ENCODE data around the gene TMEM184C.

Gene TMEM184C

GRCh38 chr4:147581606-147582350 is 35.4 kb upstream of the TMEM184C start:
- Histone ChIP-seq H3K27me3 (ENCODE audit: insufficient read depth, low read length, poor library complexity, severe bottlenecking) (no peaks in the 10 kb centered on the region), H3K79me2 (ENCODE audit: insufficient read depth, low read length) (no peaks in the 10 kb centered on the region), H3K9ac (ENCODE audit: low read depth, low read length, poor library complexity, severe bottlenecking) (no peak overlapping the region), H3K4me3 (ENCODE audit: low read length, poor library complexity, severe bottlenecking) (no peak overlapping the region), H3K9me3 (ENCODE audit: insufficient read depth, low read depth, low read length) (no peaks in the 10 kb centered on the region), H3K36me3 (ENCODE audit: insufficient read depth, low read length) (no peaks in the 10 kb centered on the region), H3K4me1 (ENCODE audit: insufficient read depth, low read length, poor library complexity, severe bottlenecking) (peaks cover 25% of the 10 kb centered on the region), H4K20me1 (ENCODE audit: insufficient read depth, low read length, poor library complexity, severe bottlenecking) (no peaks in the 10 kb centered on the region), H3K9me2 (replicated peaks; ENCODE audit: low read depth, low read length) (no peaks in the 10 kb centered on the region), H2AFZ (ENCODE audit: low read length) (peak overlapping the region; percentile 44; the same call in 1 of the 2 replicates), H3K4me2 (ENCODE audit: low read depth, low read length, poor library complexity, severe bottlenecking) (peak overlapping the region; percentile 41), H3F3A (ENCODE audit: low read depth) (no peaks in the 10 kb centered on the region)
- no peak for TF ChIP-seq EZH2phosphoT487 (IDR thresholded peaks at IDR 0.05; ENCODE audit: borderline replicate concordance)
- TF ChIP-seq CTCF (conservative IDR thresholded peaks at IDR 0.05; ENCODE audit: low read length) = no peak

GRCh38 chr4:147582386-147583060 is 34.7 kb upstream of the TMEM184C start:
- no peak overlapping the region for H3K4me3 ChIP-seq (ENCODE audit: low read length, poor library complexity, severe bottlenecking)
- peaks cover 23% of the 10 kb centered on the region for H3K4me1 ChIP-seq (ENCODE audit: insufficient read depth, low read length, poor library complexity, severe bottlenecking)
- no peaks in the 10 kb centered on the region for H3K9me3 ChIP-seq (ENCODE audit: insufficient read depth, low read depth, low read length)
- no peaks in the 10 kb centered on the region for H4K20me1 ChIP-seq (ENCODE audit: insufficient read depth, low read length, poor library complexity, severe bottlenecking)
- H3K79me2 ChIP-seq (ENCODE audit: insufficient read depth, low read length) = no peaks in the 10 kb centered on the region
- no peak overlapping the region for H3K4me2 ChIP-seq (ENCODE audit: low read depth, low read length, poor library complexity, severe bottlenecking)
- H3K9ac ChIP-seq (ENCODE audit: low read depth, low read length, poor library complexity, severe bottlenecking) = no peak overlapping the region
- H3K27me3 ChIP-seq (ENCODE audit: insufficient read depth, low read length, poor library complexity, severe bottlenecking) = no peaks in the 10 kb centered on the region
- H3K36me3 ChIP-seq (ENCODE audit: insufficient read depth, low read length) = no peaks in the 10 kb centered on the region
- no peak overlapping the region for H2AFZ ChIP-seq (ENCODE audit: low read length)
- no peaks in the 10 kb centered on the region for H3K9me2 ChIP-seq (replicated peaks; ENCODE audit: low read depth, low read length)
- TF ChIP-seq CTCF (conservative IDR thresholded peaks at IDR 0.05; ENCODE audit: low read length) = no peak
- no peak for TF ChIP-seq EZH2phosphoT487 (IDR thresholded peaks at IDR 0.05; ENCODE audit: borderline replicate concordance)
- no peaks in the 10 kb centered on the region for H3F3A ChIP-seq (ENCODE audit: low read depth)

GRCh38 chr4:147583876-147584275 is 33.3 kb upstream of the TMEM184C start:
- no peak for TF ChIP-seq CTCF (conservative IDR thresholded peaks at IDR 0.05; ENCODE audit: low read length)
- no peak for TF ChIP-seq EZH2phosphoT487 (IDR thresholded peaks at IDR 0.05; ENCODE audit: borderline replicate concordance)
- H3K9me3 ChIP-seq (ENCODE audit: insufficient read depth, low read depth, low read length) = no peaks in the 10 kb centered on the region
- no peaks in the 10 kb centered on the region for H3K9me2 ChIP-seq (replicated peaks; ENCODE audit: low read depth, low read length)
- H2AFZ ChIP-seq (ENCODE audit: low read length) = no peak overlapping the region
- H3K4me2 ChIP-seq (ENCODE audit: low read depth, low read length, poor library complexity, severe bottlenecking) = no peak overlapping the region
- no peaks in the 10 kb centered on the region for H4K20me1 ChIP-seq (ENCODE audit: insufficient read depth, low read length, poor library complexity, severe bottlenecking)
- H3K36me3 ChIP-seq (ENCODE audit: insufficient read depth, low read length) = no peaks in the 10 kb centered on the region
- no peak overlapping the region for H3K9ac ChIP-seq (ENCODE audit: low read depth, low read length, poor library complexity, severe bottlenecking)
- H3K27me3 ChIP-seq (ENCODE audit: insufficient read depth, low read length, poor library complexity, severe bottlenecking) = no peaks in the 10 kb centered on the region
- H3K79me2 ChIP-seq (ENCODE audit: insufficient read depth, low read length) = no peaks in the 10 kb centered on the region
- H3F3A ChIP-seq (ENCODE audit: low read depth) = no peaks in the 10 kb centered on the region
- H3K4me3 ChIP-seq (ENCODE audit: low read length, poor library complexity, severe bottlenecking) = no peak overlapping the region
- H3K4me1 ChIP-seq (ENCODE audit: insufficient read depth, low read length, poor library complexity, severe bottlenecking) = peaks cover 20% of the 10 kb centered on the region

All from Loucy (cell line).